ENCODE measurements around the gene TLX1.

The TLX1 gene

GRCh38 chr10:101141616-101142532 is 10.8 kb downstream of the TLX1 start:
- peak; percentile 97 for TF ChIP-seq CTCF (IDR thresholded peaks at IDR 0.05)
- Histone ChIP-seq H3K36me3 (ENCODE audit: control insufficient read depth, insufficient read depth, low read length) (no peaks in the 10 kb centered on the region), H3K27ac (no peak overlapping the region), H2AFZ (peak overlapping the region; percentile 29), H3K27me3 (ENCODE audit: control insufficient read depth, insufficient read depth, low read length) (peaks cover 12% of the 10 kb centered on the region), H3K4me1 (peaks cover 10% of the 10 kb centered on the region), H3K4me2 (ENCODE audit: low read length) (no peak overlapping the region), H3K9me3 (ENCODE audit: control insufficient read depth, low read length) (no peaks in the 10 kb centered on the region), H3K4me3 (ENCODE audit: low read depth, low read length) (no peak overlapping the region), H3K9ac (no peak overlapping the region), H3K79me2 (no peaks in the 10 kb centered on the region)

- Histone ChIP-seq H3K4me2 (ENCODE audit: low read length) (no peak overlapping the region), H3K36me3 (ENCODE audit: control insufficient read depth, insufficient read depth, low read length) (no peaks in the 10 kb centered on the region), H2AFZ (peak overlapping the region; percentile 29), H3K27me3 (ENCODE audit: control insufficient read depth, insufficient read depth, low read length) (peaks cover 15% of the 10 kb centered on the region), H3K9me3 (ENCODE audit: control insufficient read depth, low read length) (no peaks in the 10 kb centered on the region), H3K27ac (no peak overlapping the region), H3K4me1 (peaks cover 10% of the 10 kb centered on the region), H3K79me2 (no peaks in the 10 kb centered on the region), H3K4me3 (ENCODE audit: low read depth, low read length) (no peak overlapping the region), H3K9ac (no peak overlapping the region)
- TF ChIP-seq CTCF (IDR thresholded peaks at IDR 0.05) = no peak
Observed at GRCh38 chr10:101142533-101143344, 11.6 kb downstream of the TLX1 start.

- Histone ChIP-seq H3K4me3 (ENCODE audit: low read depth, low read length) (no peak overlapping the region), H3K27me3 (ENCODE audit: control insufficient read depth, insufficient read depth, low read length) (peaks cover 15% of the 10 kb centered on the region), H3K9ac (no peak overlapping the region), H3K27ac (no peak overlapping the region), H3K4me2 (ENCODE audit: low read length) (no peak overlapping the region), H3K36me3 (ENCODE audit: control insufficient read depth, insufficient read depth, low read length) (no peaks in the 10 kb centered on the region), H3K79me2 (no peaks in the 10 kb centered on the region), H3K9me3 (ENCODE audit: control insufficient read depth, low read length) (no peaks in the 10 kb centered on the region), H3K4me1 (peaks cover 10% of the 10 kb centered on the region), H2AFZ (no peak overlapping the region)
- no peak for TF ChIP-seq CTCF (IDR thresholded peaks at IDR 0.05)
Observed at GRCh38 chr10:101143345-101143630, 12.2 kb downstream of the TLX1 start.

- no peak for TF ChIP-seq CTCF (IDR thresholded peaks at IDR 0.05)
- peaks cover 15% of the 10 kb centered on the region for H3K27me3 ChIP-seq (ENCODE audit: control insufficient read depth, insufficient read depth, low read length)
- H3K36me3 ChIP-seq (ENCODE audit: control insufficient read depth, insufficient read depth, low read length) = no peaks in the 10 kb centered on the region
- H3K4me3 ChIP-seq (ENCODE audit: low read depth, low read length) = no peak overlapping the region
- no peak overlapping the region for H2AFZ ChIP-seq
- H3K79me2 ChIP-seq = no peaks in the 10 kb centered on the region
- H3K4me2 ChIP-seq (ENCODE audit: low read length) = no peak overlapping the region
- H3K9ac ChIP-seq = no peak overlapping the region
- no peak overlapping the region for H3K27ac ChIP-seq
- peaks cover 10% of the 10 kb centered on the region for H3K4me1 ChIP-seq
- no peaks in the 10 kb centered on the region for H3K9me3 ChIP-seq (ENCODE audit: control insufficient read depth, low read length)
Observed at GRCh38 chr10:101144053-101144452, 13.0 kb downstream of the TLX1 start.

Data from parathyroid adenoma (tissue), 2 donors.